HG03060 (cell line): ENCODE data around the gene AQP2.
"Not testable (repeated sequence)": the region's sequence is repeated elsewhere in the genome, so short reads cannot be mapped to it uniquely, and the experiment has no call there.

Source experiments
- ATAC-seq: cut with Tn5 transposase; IDR thresholded peaks from one replicate; pipeline ENCODE4 v1.9.1; 2021; ENCODE audit warnings: low read depth, moderate number of reproducible peaks; ENCODE audit not compliant: unreplicated experiment

Gene AQP2

GRCh38 chr12:49984476-49985359 lies 34.2 kb downstream of the AQP2 start:
- no peak for ATAC-seq

- ATAC-seq, result no peak
Observed at GRCh38 chr12:49985981-49986380, 35.4 kb downstream of the AQP2 start.

- ATAC-seq, result not testable (repeated sequence)
Observed at GRCh38 chr12:49986476-49986875, 35.9 kb downstream of the AQP2 start.

- ATAC-seq, result no peak
Observed at GRCh38 chr12:49987625-49988303, 37.2 kb downstream of the AQP2 start.

GRCh38 chr12:49989400-49989799 lies 38.9 kb downstream of the AQP2 start:
- not testable (repeated sequence) for ATAC-seq

- ATAC-seq, result no peak
Observed at GRCh38 chr12:49990273-49990672, 39.7 kb downstream of the AQP2 start.

GRCh38 chr12:49998453-49998852 lies 47.9 kb downstream of the AQP2 start:
- no peak for ATAC-seq

- no peak for ATAC-seq
Observed at GRCh38 chr12:50003595-50003994, 53.1 kb downstream of the AQP2 start.

GRCh38 chr12:50004696-50005095 lies 54.2 kb downstream of the AQP2 start:
- ATAC-seq, result no peak

- no peak for ATAC-seq
Observed at GRCh38 chr12:50005175-50005574, 54.6 kb downstream of the AQP2 start.

GRCh38 chr12:50006280-50006679 lies 55.7 kb downstream of the AQP2 start:
- ATAC-seq, result no peak

GRCh38 chr12:50006754-50007442 lies 56.4 kb downstream of the AQP2 start:
- no peak for ATAC-seq
